K562 (cell line): ENCODE data around the gene ALG11. TPM values are rescaled to one million over a fixed set of nuclear protein-coding genes. Genes with fewer than 3 reads are reported as not detected.
A peak's percentile ranks its signal among the peaks of the same experiment; 100 is the strongest.

Experiments
- CBFA2T2 ChIP-seq: fragments of 450-650 bp; conservative IDR thresholded peaks from 2 replicates; pipeline ENCODE4 v1.6.1; 2017; ENCODE audit warnings: mild to moderate bottlenecking
- CCAR2 ChIP-seq: fragments of 200-400 bp; formaldehyde crosslinking; IDR thresholded peaks from 2 replicates; pipeline ENCODE4 v1.6.1; 2017; ENCODE audit warnings: mild to moderate bottlenecking, low read depth, low read length
- FOS ChIP-seq: IDR thresholded peaks from 3 replicates; pipeline ENCODE4 v1.6.1; 2011; ENCODE audit not compliant: insufficient read length; ENCODE audit errors: extremely low read depth
- JUNB ChIP-seq: fragments of 450-650 bp; formaldehyde crosslinking; conservative IDR thresholded peaks from 2 replicates; pipeline ENCODE4 v1.4.0; 2020; ENCODE audit warnings: mild to moderate bottlenecking
- KAT2B ChIP-seq: IDR thresholded peaks from one replicate; pipeline ENCODE4 v1.6.1; 2012; ENCODE audit warnings: low read depth, mild to moderate bottlenecking, control low read depth, inconsistent platforms, low read length, moderate library complexity
- MAZ ChIP-seq, 2 experiments: fragments of 450-650 bp in 1 of 2; sonication (generic) in 1 of 2; formaldehyde crosslinking; IDR thresholded peaks in 1 of 2; conservative IDR thresholded peaks in 1 of 2; 2 replicates each; pipeline versions ENCODE4 v1.4.0 to v1.5.0; 2020; ENCODE audit warnings: mild to moderate bottlenecking in 1 of 2, missing genetic modification reagents in 1 of 2
- MLLT1 ChIP-seq, 2 experiments: fragments of 450-650 bp; IDR thresholded peaks; 2 replicates each; pipeline ENCODE4 v1.6.1; 2016
- POLR2G ChIP-seq: fragments of 200-400 bp; formaldehyde crosslinking; IDR thresholded peaks from 2 replicates; pipeline ENCODE4 v1.6.1; 2017; ENCODE audit warnings: low read depth, mild to moderate bottlenecking, antibody characterized with exemption, low read length, moderate library complexity
- RCOR1 ChIP-seq, 2 experiments: IDR thresholded peaks; 2 replicates each; pipeline ENCODE4 v1.6.1; 2012; ENCODE audit warnings: low read depth in 2 of 2, low read length in 2 of 2, borderline replicate concordance in 1 of 2, improper control_type of control experiment in 1 of 2
- REST ChIP-seq, 2 experiments: fragments of 450-650 bp; formaldehyde crosslinking in 1 of 2; IDR thresholded peaks; 2 replicates each; pipeline versions ENCODE4 v1.4.0 to v1.6.1; 2014 to 2020; ENCODE audit warnings: mild to moderate bottlenecking in 2 of 2, borderline replicate concordance in 1 of 2, low read depth in 1 of 2
- ZSCAN29 ChIP-seq: fragments of 450-650 bp; IDR thresholded peaks from 2 replicates; pipeline ENCODE4 v1.6.1; 2017
- polyA plus RNA-seq, 8 experiments: library from polyadenylated mRNA; depleted of rRNA in 4 of 8; stranded (reverse) in 5 of 8; unstranded in 3 of 8; fragments of >200 nt; fragmentation: Nextera tagmentation in 2 of 8; fragmentation: Illumina TruSeq in 1 of 8; extraction: Ambion mirVana in 2 of 8; extraction: Trizol in 1 of 8; gene quantifications; 2 replicates each; pipeline versions ENCODE4 v1.2.1 to v1.2.3, GENCODE V29; 2011 to 2014; ENCODE audit warnings: inconsistent platforms in 1 of 8, missing spikeins in 1 of 8
- total RNA-seq, 7 experiments: library from RNA; depleted of rRNA in 6 of 7; stranded (reverse); fragments of >200 nt in 6 of 7; fragmentation: Illumina TruSeq in 2 of 7; extraction: Trizol in 2 of 7; gene quantifications; 2 replicates each; pipeline versions ENCODE4 v1.2.1 to v1.2.3, GENCODE V29; 2011 to 2021; ENCODE audit warnings: low replicate concordance in 1 of 7
- TF ChIP-seq, protein P1 (sequence below): IDR thresholded peaks from 3 replicates; pipeline ENCODE4 v1.6.1; 2011; ENCODE audit warnings: borderline replicate concordance, mild to moderate bottlenecking; ENCODE audit not compliant: insufficient read length, insufficient read depth
- TF ChIP-seq, protein P2 (sequence below): fragments of 450-650 bp; conservative IDR thresholded peaks from 2 replicates; pipeline ENCODE4 v1.6.1; 2016; ENCODE audit warnings: missing genetic modification characterization, low read depth, mild to moderate bottlenecking, missing compliant biosample characterization, moderate library complexity

Gene ALG11
- total and polyA plus RNA-seq, 9 of the 15 experiments (the other 6 are each of a cell fraction or from before 2014, with no cell fraction given), result 7.3 to 19.2 (median 16.3) TPM

DNA sequence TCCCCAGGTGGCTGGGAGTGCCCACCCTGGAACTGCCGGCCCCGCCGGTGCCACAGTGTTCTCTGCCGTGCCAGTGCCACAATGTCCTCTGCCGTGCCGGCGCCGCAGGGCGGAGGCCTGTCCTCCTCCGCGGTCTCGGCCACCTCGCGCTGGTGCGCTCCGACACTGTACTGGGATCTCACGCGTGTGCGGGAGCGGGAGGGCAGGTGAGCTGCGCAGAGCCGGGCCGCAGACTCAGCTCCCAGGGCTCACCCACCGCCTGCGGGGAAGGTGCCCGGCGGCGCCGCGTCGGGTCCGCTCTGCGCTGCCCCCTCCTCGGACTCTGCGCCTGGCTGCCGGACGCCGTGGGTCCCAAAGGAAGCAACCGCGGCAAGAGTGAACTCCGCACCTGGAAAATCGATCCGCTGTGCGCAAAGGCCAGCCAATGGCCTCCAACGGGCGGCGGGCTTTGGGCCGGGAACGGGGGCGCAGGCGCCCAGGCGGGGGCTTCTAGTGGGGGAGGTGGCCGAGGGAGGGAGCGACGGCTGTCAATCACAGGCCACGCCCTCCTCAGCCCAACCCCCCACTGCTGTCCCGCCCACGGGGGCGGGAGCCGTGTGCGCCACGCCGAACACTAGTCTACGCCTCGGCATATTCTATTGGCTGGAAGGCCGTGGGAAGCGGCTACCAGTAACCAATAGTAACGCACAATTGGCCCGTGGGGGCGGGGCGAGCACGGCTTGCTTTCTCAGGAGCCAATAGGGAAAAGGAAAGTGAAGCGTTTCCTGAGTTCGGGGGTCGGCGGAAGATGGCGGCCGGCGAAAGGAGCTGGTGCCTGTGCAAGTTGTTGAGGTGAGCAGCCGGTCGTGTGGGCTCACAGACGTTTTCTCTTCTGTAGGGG lies at the start of gene ALG11 (continued):
- TF ChIP-seq, protein P1, sequence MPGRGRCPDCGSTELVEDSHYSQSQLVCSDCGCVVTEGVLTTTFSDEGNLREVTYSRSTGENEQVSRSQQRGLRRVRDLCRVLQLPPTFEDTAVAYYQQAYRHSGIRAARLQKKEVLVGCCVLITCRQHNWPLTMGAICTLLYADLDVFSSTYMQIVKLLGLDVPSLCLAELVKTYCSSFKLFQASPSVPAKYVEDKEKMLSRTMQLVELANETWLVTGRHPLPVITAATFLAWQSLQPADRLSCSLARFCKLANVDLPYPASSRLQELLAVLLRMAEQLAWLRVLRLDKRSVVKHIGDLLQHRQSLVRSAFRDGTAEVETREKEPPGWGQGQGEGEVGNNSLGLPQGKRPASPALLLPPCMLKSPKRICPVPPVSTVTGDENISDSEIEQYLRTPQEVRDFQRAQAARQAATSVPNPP, result no peak
- TF ChIP-seq KAT2B, result no peak
- TF ChIP-seq JUNB (CRISPR knock-in tag), result no peak
- 0 out of 2 replicates have a peak, but pooled peaks have one; percentile 16 for TF ChIP-seq REST (IDR thresholded peaks at IDR 0.05; ENCODE audit: borderline replicate concordance)
- no peak for TF ChIP-seq REST (CRISPR knock-in tag; IDR thresholded peaks at IDR 0.05; ENCODE audit: low read depth)
- TF ChIP-seq RCOR1 (IDR thresholded peaks at IDR 0.05; ENCODE audit: borderline replicate concordance in 1 of 2, low read depth in 2 of 2, low read length in 2 of 2), result no peak; a peak in 1 of 4 replicates
- no peak for TF ChIP-seq ZSCAN29
- peak; percentile 88 for TF ChIP-seq FOS
- no peak for TF ChIP-seq CBFA2T2
- no peak for TF ChIP-seq CCAR2
- TF ChIP-seq MAZ (CRISPR knock-in tag; conservative IDR thresholded peaks at IDR 0.05 in 1 of 2, IDR thresholded peaks at IDR 0.05 in 1 of 2), result peak; percentile 82 to 86
- TF ChIP-seq MLLT1 (IDR thresholded peaks at IDR 0.05), result no peak
- peak; percentile 76 for TF ChIP-seq POLR2G
- TF ChIP-seq, protein P2, sequence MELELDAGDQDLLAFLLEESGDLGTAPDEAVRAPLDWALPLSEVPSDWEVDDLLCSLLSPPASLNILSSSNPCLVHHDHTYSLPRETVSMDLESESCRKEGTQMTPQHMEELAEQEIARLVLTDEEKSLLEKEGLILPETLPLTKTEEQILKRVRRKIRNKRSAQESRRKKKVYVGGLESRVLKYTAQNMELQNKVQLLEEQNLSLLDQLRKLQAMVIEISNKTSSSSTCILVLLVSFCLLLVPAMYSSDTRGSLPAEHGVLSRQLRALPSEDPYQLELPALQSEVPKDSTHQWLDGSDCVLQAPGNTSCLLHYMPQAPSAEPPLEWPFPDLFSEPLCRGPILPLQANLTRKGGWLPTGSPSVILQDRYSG (tag), result no peak
